Stomach (tissue), 4 donors: Measurements from ENCODE around the gene TMEM190.

Experiments
- CTCF ChIP-seq, 7 experiments: fragments of 450-650 bp in 4 of 7; fragments of 200-600 bp in 3 of 7; sonication (generic) in 3 of 7; IDR thresholded peaks; one replicate each; pipeline ENCODE4 v1.5.1; 2016 to 2019; ENCODE audit warnings: antibody characterized with exemption in 7 of 7, control low read depth in 2 of 7, mild to moderate bottlenecking in 1 of 7
- EP300 ChIP-seq: sonication (generic); formaldehyde crosslinking; IDR thresholded peaks from one replicate; pipeline ENCODE4 v1.6.1; 2017; ENCODE audit warnings: antibody characterized with exemption
- POLR2A ChIP-seq, 4 donors: fragments of 450-650 bp; IDR thresholded peaks; one replicate each; pipeline ENCODE4 v1.6.1; 2016; ENCODE audit warnings: antibody characterized with exemption in 4 of 4, control low read depth in 2 of 4, mild to moderate bottlenecking in 1 of 4, moderate library complexity in 1 of 4
- POLR2AphosphoS5 ChIP-seq, 3 donors: sonication (generic); formaldehyde crosslinking; IDR thresholded peaks; one replicate each; pipeline ENCODE4 v1.6.1; 2016; ENCODE audit warnings: antibody characterized with exemption in 3 of 3

- TF ChIP-seq POLR2AphosphoS5 (IDR thresholded peaks at IDR 0.05) (no peak), EP300 (no peak), POLR2A (IDR thresholded peaks at IDR 0.05) (no peak), CTCF (IDR thresholded peaks at IDR 0.05) (no peak)
Measured at GRCh38 chr19:55391191-55391670, 14.6 kb downstream of the TMEM190 start.
